Keratinocyte (primary cell): ENCODE measurements around the gene MFNG. TPM values are rescaled to one million over a fixed set of nuclear protein-coding genes. Genes with fewer than 3 reads are reported as not detected.
"Not testable (repeated sequence)": the region's sequence is repeated elsewhere in the genome, so short reads cannot be mapped to it uniquely, and the experiment has no call there.

ENCODE experiments used
- DNase-seq: peaks from one replicate; pipeline ENCODE4 v3.0.0-alpha.2; 2011; ENCODE audit warnings: low read depth, missing footprints, low spot score
- FAIRE-seq: peaks from 2 replicates; lab custom pipeline; 2011; peaks lifted over from hg19 to GRCh38; lab: Jason Lieb, UNC
- H2AFZ ChIP-seq: 2 replicates; pipeline ENCODE4 v1.6.0; 2012; ENCODE audit warnings: low read length, control low read depth, inconsistent platforms; ENCODE audit not compliant: control insufficient read depth
- H3K27ac ChIP-seq: 2 replicates; pipeline ENCODE4 v1.5.1; 2011; ENCODE audit warnings: low read length; ENCODE audit not compliant: control insufficient read depth, insufficient read depth
- H3K27me3 ChIP-seq: 3 replicates; pipeline ENCODE4 v1.6.0; 2011; ENCODE audit warnings: low read length; ENCODE audit not compliant: control insufficient read depth, insufficient read depth; ENCODE audit errors: extremely low read depth
- H3K36me3 ChIP-seq, 2 experiments: 2 replicates in 1 of 2; 3 replicates in 1 of 2; pipeline ENCODE4 v1.5.1; 2011; ENCODE audit warnings: low read length in 2 of 2, mild to moderate bottlenecking in 1 of 2; ENCODE audit not compliant: control insufficient read depth in 2 of 2, insufficient read depth in 2 of 2; ENCODE audit errors: extremely low read depth in 1 of 2
- H3K4me1 ChIP-seq: 3 replicates; pipeline ENCODE4 v1.5.1; 2011; ENCODE audit warnings: low read length; ENCODE audit not compliant: control insufficient read depth, insufficient read depth; ENCODE audit errors: extremely low read depth
- H3K4me2 ChIP-seq: 3 replicates; pipeline ENCODE4 v1.6.0; 2011; ENCODE audit warnings: low read depth, low read length; ENCODE audit not compliant: control insufficient read depth, insufficient read depth; ENCODE audit errors: extremely low read depth
- H3K4me3 ChIP-seq, 3 experiments: fragments of 200-600 bp in 1 of 3; sonication (generic) in 1 of 3; 2 replicates in 2 of 3; 3 replicates in 1 of 3; pipeline ENCODE4 v1.5.1; 2011 to 2016; ENCODE audit warnings: low read length in 3 of 3, mild to moderate bottlenecking in 3 of 3, control low read depth in 2 of 3, inconsistent platforms in 1 of 3, low read depth in 1 of 3, mixed read lengths in 1 of 3, mixed run types in 1 of 3, moderate library complexity in 1 of 3; ENCODE audit not compliant: control insufficient read depth in 2 of 3, insufficient read depth in 2 of 3; ENCODE audit errors: extremely low read depth in 1 of 3
- H3K79me2 ChIP-seq: 2 replicates; pipeline ENCODE4 v1.6.0; 2012; ENCODE audit warnings: low read length; ENCODE audit not compliant: control insufficient read depth, insufficient read depth
- H3K9ac ChIP-seq: 3 replicates; pipeline ENCODE4 v1.6.0; 2011; ENCODE audit warnings: low read length; ENCODE audit not compliant: control insufficient read depth, insufficient read depth; ENCODE audit errors: extremely low read depth
- H3K9me1 ChIP-seq: 3 replicates; pipeline ENCODE4 v1.6.0; 2011; ENCODE audit warnings: low read length; ENCODE audit not compliant: control insufficient read depth, insufficient read depth; ENCODE audit errors: extremely low read depth
- H3K9me3 ChIP-seq: 2 replicates; pipeline ENCODE4 v1.5.1; 2012; ENCODE audit warnings: low read depth, low read length; ENCODE audit not compliant: control insufficient read depth
- H4K20me1 ChIP-seq: 3 replicates; pipeline ENCODE4 v1.6.0; 2011; ENCODE audit warnings: low read length; ENCODE audit not compliant: control insufficient read depth, insufficient read depth; ENCODE audit errors: extremely low read depth
- EZH2 ChIP-seq: IDR thresholded peaks from one replicate; pipeline ENCODE4 v1.6.1; 2012; ENCODE audit warnings: inconsistent platforms, mild to moderate bottlenecking, low read length, moderate library complexity
- dilution Hi-C: fragments of 300-500 bp; cut with MboI; formaldehyde crosslinking; loops from one replicate; pipeline ENCODE4 v1.7.0; 2020; ENCODE audit warnings: low sequenced_read_pairs; ENCODE audit not compliant: extremely low pct_ligation_motif_present
- polyA plus RNA-seq, 5 experiments: library from polyadenylated mRNA; depleted of rRNA in 3 of 5; stranded (reverse) in 3 of 5; stranded (forward) in 1 of 5; unstranded in 1 of 5; fragments of >200 nt; gene quantifications; 1 replicate in 1 of 5; 2 replicates in 3 of 5; 3 replicates in 1 of 5; pipeline versions ENCODE4 v1.2.1 to v1.2.3, GENCODE V29; 2011 to 2012; ENCODE audit warnings: missing spikeins in 2 of 5, low read depth in 1 of 5, low replicate concordance in 1 of 5
- TF ChIP-seq, protein P1 (sequence below), 3 experiments: IDR thresholded peaks in 1 of 3; conservative IDR thresholded peaks in 1 of 3; optimal IDR thresholded peaks in 1 of 3; 2 replicates in 2 of 3; 3 replicates in 1 of 3; pipeline versions ENCODE3 to v1.5.1; 2011; ENCODE audit warnings: low read length in 3 of 3, mild to moderate bottlenecking in 3 of 3, moderate library complexity in 2 of 3, control low read depth in 1 of 3, inconsistent platforms in 1 of 3; ENCODE audit not compliant: insufficient read depth in 2 of 3; ENCODE audit errors: extremely low read depth in 1 of 3

MFNG gene
- polyA plus RNA-seq, 1 donor (not counting 4 experiments of a cell fraction or from before 2014, with no cell fraction given), result 5.9 TPM

DNA sequence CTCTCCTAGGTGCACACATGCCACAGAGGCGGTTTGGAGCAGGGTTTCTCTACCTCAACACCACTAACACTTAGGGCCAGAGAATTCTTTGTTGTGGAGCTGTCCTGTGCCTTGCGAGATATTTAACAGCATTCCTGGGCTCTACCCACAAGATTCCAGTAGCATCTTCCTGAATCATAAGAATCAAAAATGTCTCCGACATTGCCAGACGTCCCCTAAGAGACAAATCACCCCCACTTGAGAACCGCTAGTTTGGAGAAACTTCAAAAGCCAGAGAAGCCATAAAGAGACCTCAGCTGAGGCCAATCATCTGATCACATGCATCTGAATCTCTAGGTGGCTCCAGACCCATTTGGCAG, 16.1 kb downstream of the MFNG start:
- Histone ChIP-seq H3K4me1 (no peaks in the 10 kb centered on the region), H3K9ac (no peak overlapping the region), H2AFZ (no peak overlapping the region), H4K20me1 (peaks cover 3% of the 10 kb centered on the region), H3K27ac (no peak overlapping the region), H3K79me2 (no peaks in the 10 kb centered on the region), H3K27me3 (no peaks in the 10 kb centered on the region), H3K36me3 (peaks cover 14 to 34% of the 10 kb centered on the region in 2 experiments), H3K4me2 (no peak overlapping the region), H3K9me1 (no peaks in the 10 kb centered on the region), H3K4me3 (no peak overlapping the region), H3K9me3 (no peaks in the 10 kb centered on the region)
- FAIRE-seq (no peak), DNase-seq (no peak)
- TF ChIP-seq, protein P1, sequence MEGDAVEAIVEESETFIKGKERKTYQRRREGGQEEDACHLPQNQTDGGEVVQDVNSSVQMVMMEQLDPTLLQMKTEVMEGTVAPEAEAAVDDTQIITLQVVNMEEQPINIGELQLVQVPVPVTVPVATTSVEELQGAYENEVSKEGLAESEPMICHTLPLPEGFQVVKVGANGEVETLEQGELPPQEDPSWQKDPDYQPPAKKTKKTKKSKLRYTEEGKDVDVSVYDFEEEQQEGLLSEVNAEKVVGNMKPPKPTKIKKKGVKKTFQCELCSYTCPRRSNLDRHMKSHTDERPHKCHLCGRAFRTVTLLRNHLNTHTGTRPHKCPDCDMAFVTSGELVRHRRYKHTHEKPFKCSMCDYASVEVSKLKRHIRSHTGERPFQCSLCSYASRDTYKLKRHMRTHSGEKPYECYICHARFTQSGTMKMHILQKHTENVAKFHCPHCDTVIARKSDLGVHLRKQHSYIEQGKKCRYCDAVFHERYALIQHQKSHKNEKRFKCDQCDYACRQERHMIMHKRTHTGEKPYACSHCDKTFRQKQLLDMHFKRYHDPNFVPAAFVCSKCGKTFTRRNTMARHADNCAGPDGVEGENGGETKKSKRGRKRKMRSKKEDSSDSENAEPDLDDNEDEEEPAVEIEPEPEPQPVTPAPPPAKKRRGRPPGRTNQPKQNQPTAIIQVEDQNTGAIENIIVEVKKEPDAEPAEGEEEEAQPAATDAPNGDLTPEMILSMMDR (optimal IDR thresholded peaks at IDR 0.05 in 1 of 3, IDR thresholded peaks at IDR 0.05 in 1 of 3, conservative IDR thresholded peaks at IDR 0.05 in 1 of 3; ENCODE audit: extremely low read depth in 1 of 3, insufficient read depth in 2 of 3, low read length in 3 of 3), result no peak
- no peak for TF ChIP-seq EZH2
- dilution Hi-C loops, result no loop called here

DNA sequence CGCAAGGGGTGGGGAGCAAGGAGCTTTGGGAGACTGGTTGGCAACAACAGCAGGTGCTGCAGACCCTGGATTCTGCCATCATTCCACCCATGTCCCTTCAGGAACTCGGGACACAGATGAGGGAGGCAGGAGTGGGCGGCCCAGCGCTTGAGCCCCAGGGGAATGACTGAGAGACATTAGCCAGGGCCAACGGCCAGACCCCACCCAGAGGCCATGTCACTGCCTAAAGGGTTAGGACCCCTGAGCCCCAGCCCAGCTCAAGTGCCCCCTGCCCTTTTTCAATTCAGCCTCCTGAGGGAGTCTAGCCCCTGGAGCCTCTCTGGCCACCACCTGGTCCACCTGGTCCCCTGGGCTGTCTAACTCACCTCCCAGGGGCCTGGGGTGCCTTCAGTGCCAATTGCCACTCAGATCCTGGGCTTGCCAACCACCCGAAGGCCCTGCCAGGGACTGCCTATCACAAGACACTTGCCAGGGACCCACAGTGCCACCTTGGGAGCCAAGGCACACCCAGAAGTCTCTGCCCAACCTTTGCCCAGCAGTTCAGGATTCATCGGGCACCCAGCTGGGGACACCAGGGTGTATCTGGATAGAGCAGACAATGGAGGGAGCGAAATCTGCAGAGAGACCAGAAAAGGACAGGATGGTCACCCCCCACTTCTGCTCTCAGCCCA, 16.6 kb downstream of the MFNG start:
- no peaks in the 10 kb centered on the region for H3K27me3 ChIP-seq
- no peak for TF ChIP-seq EZH2
- H3K27ac ChIP-seq, result no peak overlapping the region
- DNase-seq, result no peak
- no peak overlapping the region for H3K4me2 ChIP-seq
- no peak overlapping the region for H3K4me3 ChIP-seq
- no peaks in the 10 kb centered on the region for H3K4me1 ChIP-seq
- H3K9ac ChIP-seq, result no peak overlapping the region
- no peaks in the 10 kb centered on the region for H3K9me1 ChIP-seq
- dilution Hi-C loops, result no loop called here
- FAIRE-seq, result no peak
- no peaks in the 10 kb centered on the region for H3K79me2 ChIP-seq
- H2AFZ ChIP-seq, result no peak overlapping the region
- H4K20me1 ChIP-seq, result peaks cover 3% of the 10 kb centered on the region
- H3K36me3 ChIP-seq, result peaks cover 11 to 31% of the 10 kb centered on the region in 2 experiments
- H3K9me3 ChIP-seq, result no peaks in the 10 kb centered on the region

GRCh38 chr22:37468201-37468695, 17.9 kb downstream of the MFNG start:
- H3K4me1 ChIP-seq, DNase-seq, H2AFZ ChIP-seq, H3K4me3 ChIP-seq, FAIRE-seq, H4K20me1 ChIP-seq, H3K9ac ChIP-seq, H3K9me3 ChIP-seq, dilution Hi-C loops, H3K9me1 ChIP-seq, H3K27ac ChIP-seq, H3K79me2 ChIP-seq, H3K27me3 ChIP-seq, H3K4me2 ChIP-seq: not testable (repeated sequence)
- H3K36me3 ChIP-seq, result peaks cover 11 to 25% of the 10 kb centered on the region in 2 experiments
